Ishikawa (cell line): ENCODE data around the gene MYMK.

Experiments
- CEBPB ChIP-seq: IDR thresholded peaks from 2 replicates; pipeline ENCODE4 v1.6.1; 2012
- CREB1 ChIP-seq: IDR thresholded peaks from 2 replicates; pipeline ENCODE4 v1.6.1; 2012; ENCODE audit warnings: low read depth
- EP300 ChIP-seq: IDR thresholded peaks from 2 replicates; pipeline ENCODE4 v1.6.1; 2012; ENCODE audit warnings: borderline replicate concordance
- NFIC ChIP-seq: IDR thresholded peaks from 2 replicates; pipeline ENCODE4 v1.6.1; 2012
- YY1 ChIP-seq: IDR thresholded peaks from 2 replicates; pipeline ENCODE4 v1.6.1; 2012; ENCODE audit warnings: low read depth

DNA sequence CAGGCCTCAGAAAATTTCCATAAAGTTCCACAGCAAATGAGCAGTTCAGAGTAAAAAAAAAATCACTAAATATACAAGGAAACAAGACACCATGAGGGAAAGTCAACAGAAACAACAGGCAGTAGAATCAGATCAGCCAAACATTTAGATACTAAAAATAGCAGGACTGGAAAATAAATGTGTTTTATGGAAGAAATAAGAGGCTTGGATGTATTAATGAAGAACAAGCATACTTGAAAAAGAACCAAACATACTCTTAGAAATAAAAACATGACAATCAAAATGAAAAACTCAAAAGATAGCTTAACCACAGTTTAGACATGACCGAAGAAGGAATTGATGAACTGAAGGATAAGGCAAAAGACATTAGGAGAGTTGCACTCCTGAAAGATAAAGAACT, 22.6 kb downstream of the MYMK start:
- TF ChIP-seq EP300 (no peak), CEBPB (no peak), CREB1 (no peak), NFIC (no peak), YY1 (no peak)
